Breast epithelium (tissue), 3 donors: ENCODE measurements around the gene ATG2B.

ENCODE experiments used
- CTCF ChIP-seq, 3 donors: fragments of 450-650 bp; IDR thresholded peaks; one replicate each; pipeline ENCODE4 v1.5.1; 2016 to 2017; ENCODE audit warnings: antibody characterized with exemption in 3 of 3, mild to moderate bottlenecking in 3 of 3, moderate library complexity in 3 of 3
- POLR2A ChIP-seq: fragments of 450-650 bp; IDR thresholded peaks from one replicate; pipeline ENCODE4 v1.6.1; 2016; ENCODE audit warnings: antibody characterized with exemption, mild to moderate bottlenecking, moderate library complexity
- POLR2AphosphoS5 ChIP-seq, 3 donors: sonication (generic); formaldehyde crosslinking; IDR thresholded peaks; one replicate each; pipeline ENCODE4 v1.6.1; 2017; ENCODE audit warnings: antibody characterized with exemption in 3 of 3

- TF ChIP-seq CTCF (IDR thresholded peaks at IDR 0.05): no peak
- TF ChIP-seq POLR2A: no peak
- no peak for TF ChIP-seq POLR2AphosphoS5 (IDR thresholded peaks at IDR 0.05)
Measured at GRCh38 chr14:96257056-96257455, 106.1 kb downstream of the ATG2B start.
